K562 (cell line): Measurements from ENCODE around the gene ADIPOR2. TPM values are rescaled to one million over a fixed set of nuclear protein-coding genes. Genes with fewer than 3 reads are reported as not detected.

ENCODE experiments used
- EP400 ChIP-seq: fragments of 450-650 bp; IDR thresholded peaks from 2 replicates; pipeline ENCODE4 v1.6.1; 2017; ENCODE audit warnings: antibody characterized with exemption, mild to moderate bottlenecking, moderate library complexity
- GABPB1 ChIP-seq: sonication (generic); formaldehyde crosslinking; IDR thresholded peaks from 2 replicates; pipeline ENCODE4 v1.8.0; 2022; ENCODE audit warnings: mild to moderate bottlenecking, missing genetic modification reagents
- MAFK ChIP-seq: IDR thresholded peaks from 2 replicates; pipeline ENCODE4 v1.6.1; 2011; ENCODE audit warnings: low read length, improper control_type of control experiment
- MGA ChIP-seq: fragments of 450-650 bp; IDR thresholded peaks from 2 replicates; pipeline ENCODE4 v1.6.1; 2016; ENCODE audit warnings: mild to moderate bottlenecking, moderate library complexity
- MTA3 ChIP-seq: fragments of 450-650 bp; formaldehyde crosslinking; IDR thresholded peaks from 2 replicates; pipeline ENCODE4 v1.6.1; 2017; ENCODE audit warnings: mild to moderate bottlenecking, borderline replicate concordance
- NCOA2 ChIP-seq, 2 experiments: fragments of 450-650 bp; IDR thresholded peaks; 2 replicates each; pipeline ENCODE4 v1.6.1; 2018; ENCODE audit warnings: mild to moderate bottlenecking in 2 of 2, moderate library complexity in 1 of 2; ENCODE audit not compliant: partially characterized antibody in 2 of 2
- SIN3B ChIP-seq: fragments of 450-650 bp; IDR thresholded peaks from 2 replicates; pipeline ENCODE4 v1.6.1; 2017; ENCODE audit warnings: low read depth, mild to moderate bottlenecking, moderate library complexity
- ZKSCAN1 ChIP-seq: fragments of 150-350 bp; IDR thresholded peaks from 2 replicates; pipeline ENCODE4 v1.6.1; 2016; ENCODE audit warnings: low read depth, low read length
- ZNF175 ChIP-seq: fragments of 200-800 bp; sonication (Bioruptor generic); IDR thresholded peaks from 2 replicates; pipeline ENCODE4 v1.6.1; 2016; ENCODE audit warnings: low read depth, mild to moderate bottlenecking, missing genetic modification characterization, missing compliant biosample characterization
- ZNF316 ChIP-seq: fragments of 450-650 bp; IDR thresholded peaks from 2 replicates; pipeline ENCODE4 v1.6.1; 2016
- polyA plus RNA-seq, 8 experiments: library from polyadenylated mRNA; depleted of rRNA in 4 of 8; stranded (reverse) in 5 of 8; unstranded in 3 of 8; fragments of >200 nt; fragmentation: Nextera tagmentation in 2 of 8; fragmentation: Illumina TruSeq in 1 of 8; extraction: Ambion mirVana in 2 of 8; extraction: Trizol in 1 of 8; gene quantifications; 2 replicates each; pipeline versions ENCODE4 v1.2.1 to v1.2.3, GENCODE V29; 2011 to 2014; ENCODE audit warnings: inconsistent platforms in 1 of 8, missing spikeins in 1 of 8
- total RNA-seq, 7 experiments: library from RNA; depleted of rRNA in 6 of 7; stranded (reverse); fragments of >200 nt in 6 of 7; fragmentation: Illumina TruSeq in 2 of 7; extraction: Trizol in 2 of 7; gene quantifications; 2 replicates each; pipeline versions ENCODE4 v1.2.1 to v1.2.3, GENCODE V29; 2011 to 2021; ENCODE audit warnings: low replicate concordance in 1 of 7
- TF ChIP-seq, protein P1 (sequence below), 2 experiments: IDR thresholded peaks; 2 replicates each; pipeline ENCODE4 v1.6.1; 2011; ENCODE audit warnings: borderline replicate concordance in 1 of 2, control low read depth in 1 of 2, low read depth in 1 of 2, low read length in 1 of 2, mild to moderate bottlenecking in 1 of 2, mixed read lengths in 1 of 2, moderate library complexity in 1 of 2; ENCODE audit not compliant: insufficient read depth in 1 of 2, insufficient read length in 1 of 2, poor library complexity in 1 of 2, severe bottlenecking in 1 of 2; ENCODE audit errors: extremely low read depth in 1 of 2
- TF ChIP-seq, protein P2 (sequence below): fragments of 250-450 bp; sonication (Bioruptor Pico); IDR thresholded peaks from 2 replicates; pipeline ENCODE4 v1.4.0; 2020

The ADIPOR2 gene
- total and polyA plus RNA-seq, 9 of the 15 experiments (the other 6 are each of a cell fraction or from before 2014, with no cell fraction given) = 10.9 to 63.5 (median 46.0) TPM

- TF ChIP-seq MGA (peak; percentile 89), SIN3B (no peak), ZNF175 (CRISPR knock-in tag) (0 out of 2 replicates have a peak, but pooled peaks have one; percentile 38), MAFK (no peak), ZKSCAN1 (no peak), ZNF316 (peak; percentile 44), NCOA2 (IDR thresholded peaks at IDR 0.05; ENCODE audit: partially characterized antibody in 2 of 2) (no peak), MTA3 (0 out of 2 replicates have a peak, but pooled peaks have one; percentile 51), EP400 (no peak), GABPB1 (CRISPR knock-in tag) (peak; percentile 94)
- TF ChIP-seq, protein P1, sequence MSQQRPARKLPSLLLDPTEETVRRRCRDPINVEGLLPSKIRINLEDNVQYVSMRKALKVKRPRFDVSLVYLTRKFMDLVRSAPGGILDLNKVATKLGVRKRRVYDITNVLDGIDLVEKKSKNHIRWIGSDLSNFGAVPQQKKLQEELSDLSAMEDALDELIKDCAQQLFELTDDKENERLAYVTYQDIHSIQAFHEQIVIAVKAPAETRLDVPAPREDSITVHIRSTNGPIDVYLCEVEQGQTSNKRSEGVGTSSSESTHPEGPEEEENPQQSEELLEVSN (IDR thresholded peaks at IDR 0.05; ENCODE audit: borderline replicate concordance in 1 of 2, extremely low read depth in 1 of 2, insufficient read depth in 1 of 2, insufficient read length in 1 of 2, low read depth in 1 of 2, low read length in 1 of 2, poor library complexity in 1 of 2, severe bottlenecking in 1 of 2) = peak; percentile 78 to 85
- TF ChIP-seq, protein P2, sequence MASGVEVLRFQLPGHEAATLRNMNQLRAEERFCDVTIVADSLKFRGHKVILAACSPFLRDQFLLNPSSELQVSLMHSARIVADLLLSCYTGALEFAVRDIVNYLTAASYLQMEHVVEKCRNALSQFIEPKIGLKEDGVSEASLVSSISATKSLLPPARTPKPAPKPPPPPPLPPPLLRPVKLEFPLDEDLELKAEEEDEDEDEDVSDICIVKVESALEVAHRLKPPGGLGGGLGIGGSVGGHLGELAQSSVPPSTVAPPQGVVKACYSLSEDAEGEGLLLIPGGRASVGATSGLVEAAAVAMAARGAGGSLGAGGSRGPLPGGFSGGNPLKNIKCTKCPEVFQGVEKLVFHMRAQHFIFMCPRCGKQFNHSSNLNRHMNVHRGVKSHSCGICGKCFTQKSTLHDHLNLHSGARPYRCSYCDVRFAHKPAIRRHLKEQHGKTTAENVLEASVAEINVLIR (CRISPR knock-in tag) = no peak
Measured at GRCh38 chr12:1804545-1805332, 113.9 kb downstream of the ADIPOR2 start (continued).
